Measurements from ENCODE around the gene FBP2.

Gene FBP2

GRCh38 chr9:94593459-94594345 is at the start of gene FBP2:
FBP2 (minus strand) TSS chr9:94593824; CDS start chr9:94593726, 98 bp downstream.
- no peak for DNase-seq

DNA sequence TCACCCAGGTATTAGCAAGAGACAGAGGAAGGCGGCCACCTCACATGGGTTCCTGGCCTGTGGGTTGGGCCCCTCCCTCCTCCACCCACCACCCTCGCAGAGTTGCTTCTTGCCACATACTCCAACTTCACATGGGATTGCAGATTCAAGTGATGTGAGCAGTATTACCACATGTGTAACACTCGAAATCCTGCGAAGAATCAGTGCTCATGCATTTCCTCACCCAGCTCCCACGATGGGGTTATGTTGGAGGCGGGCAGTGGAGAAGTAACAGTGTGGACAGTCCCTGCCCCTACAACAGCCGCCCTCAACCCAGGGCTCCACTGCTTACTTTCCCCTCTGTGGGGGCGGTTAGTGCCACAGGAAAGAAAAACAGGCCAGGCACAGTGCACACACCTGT is 49.6 kb upstream of the FBP2 start:
- DNase-seq = no peak

DNA sequence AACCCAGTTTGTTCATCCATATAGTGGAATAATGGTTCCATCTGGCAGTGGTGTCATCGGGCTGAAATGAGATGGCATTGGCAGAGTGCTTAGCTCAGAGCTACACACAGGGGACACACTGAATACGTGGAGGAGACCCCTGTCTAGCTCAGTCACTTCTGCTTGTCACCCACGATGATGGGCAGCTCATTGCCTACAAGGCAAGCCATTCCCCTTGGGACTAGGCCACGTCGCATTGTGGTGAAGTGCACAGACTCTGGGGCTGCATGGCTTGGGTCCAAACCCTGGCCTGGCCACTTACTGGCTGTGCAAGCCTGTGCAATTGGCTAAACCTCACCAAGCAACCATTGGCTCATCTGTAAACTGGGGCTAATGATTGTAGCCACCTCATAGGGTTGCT is 48.9 kb upstream of the FBP2 start:
- DNase-seq = no peak

DNA sequence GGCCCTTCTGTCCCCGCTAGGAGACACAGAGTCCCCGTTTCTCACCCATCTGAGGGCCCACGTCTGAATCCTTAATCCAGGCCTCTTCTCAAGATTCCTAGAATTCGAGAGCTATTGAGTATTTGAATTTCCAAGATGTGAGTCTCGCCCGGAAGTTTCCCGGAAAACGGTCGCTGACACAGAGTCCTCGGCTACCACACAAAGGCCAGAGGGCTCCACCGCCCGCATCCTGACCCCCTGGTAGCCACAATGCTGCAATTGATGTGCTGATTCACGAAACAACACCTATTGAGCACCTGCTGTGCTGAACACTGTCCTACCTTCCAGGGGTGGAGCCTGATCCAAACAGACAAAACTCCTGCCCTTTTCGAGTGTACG is 46.4 kb upstream of the FBP2 start:
- no peak for DNase-seq

- no peak for DNase-seq
Observed at GRCh38 chr9:94639061-94639998, 45.7 kb upstream of the FBP2 start, which contains the start of gene FBP1. FBP1 (minus strand) TSS chr9:94639518; CDS start chr9:94639310, 208 bp downstream.

GRCh38 chr9:94638335-94639060 is 44.9 kb upstream of the FBP2 start:
- DNase-seq = no peak

DNA sequence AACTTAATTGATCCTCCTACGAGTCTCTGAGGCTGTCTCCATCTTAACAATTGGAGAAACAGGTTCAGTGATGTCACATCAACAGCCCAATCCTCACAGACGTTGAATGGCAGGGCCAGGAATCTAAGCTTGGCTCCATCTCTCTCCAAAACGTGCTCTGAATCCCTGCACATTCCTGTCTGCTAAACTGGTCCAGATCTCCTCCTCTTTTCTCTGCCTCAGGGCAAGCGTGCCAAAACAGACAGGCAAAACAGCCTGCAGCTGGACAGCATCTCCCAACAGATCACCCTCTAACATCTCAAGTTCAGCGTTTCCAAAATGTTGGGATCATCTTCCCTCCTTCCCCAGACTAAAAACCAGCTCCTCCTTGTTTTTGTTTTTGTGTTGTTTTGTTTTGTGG is 39.1 kb upstream of the FBP2 start:
- DNase-seq = no peak

DNA sequence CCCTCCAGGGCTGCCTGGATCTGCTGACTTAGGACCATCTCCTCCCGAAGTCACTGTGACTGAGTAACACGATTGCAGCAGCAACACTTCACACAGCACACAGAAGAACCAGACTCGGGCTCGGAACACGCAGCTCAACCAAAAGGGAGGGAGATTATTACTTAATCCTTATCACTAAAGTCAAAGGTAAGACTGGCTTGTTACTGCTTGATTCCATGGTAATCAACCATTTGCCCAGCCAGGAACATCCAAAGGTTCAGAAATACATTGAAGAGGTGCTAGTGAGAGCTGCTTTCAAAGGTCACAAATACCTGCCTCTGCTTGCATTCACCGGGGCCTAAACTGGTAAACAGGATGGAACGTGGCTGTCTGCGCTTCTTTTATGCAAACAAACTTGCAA is 38.0 kb upstream of the FBP2 start:
- no peak for DNase-seq

DNA sequence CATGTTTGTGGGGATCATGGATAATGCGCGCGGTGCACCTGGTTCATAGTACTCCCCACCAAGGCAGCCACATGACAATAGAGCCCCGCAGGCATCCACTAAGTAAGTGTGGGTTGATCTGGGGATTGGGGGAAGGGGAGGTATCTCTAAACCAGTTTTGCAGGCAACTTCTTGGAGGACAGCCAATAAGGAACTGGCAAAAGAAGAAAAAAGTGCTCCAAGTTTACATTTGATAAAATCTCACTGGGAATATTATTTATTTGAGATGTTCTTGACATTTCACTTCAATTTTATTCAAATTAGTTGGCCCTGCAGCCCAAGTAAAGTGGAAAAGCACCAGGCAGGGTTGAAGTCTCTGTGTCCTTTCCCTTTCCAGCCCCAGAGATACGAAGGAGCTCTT is 37.2 kb upstream of the FBP2 start:
- DNase-seq = no peak

GRCh38 chr9:94630281-94630680 is 36.7 kb upstream of the FBP2 start:
- DNase-seq = no peak

DNA sequence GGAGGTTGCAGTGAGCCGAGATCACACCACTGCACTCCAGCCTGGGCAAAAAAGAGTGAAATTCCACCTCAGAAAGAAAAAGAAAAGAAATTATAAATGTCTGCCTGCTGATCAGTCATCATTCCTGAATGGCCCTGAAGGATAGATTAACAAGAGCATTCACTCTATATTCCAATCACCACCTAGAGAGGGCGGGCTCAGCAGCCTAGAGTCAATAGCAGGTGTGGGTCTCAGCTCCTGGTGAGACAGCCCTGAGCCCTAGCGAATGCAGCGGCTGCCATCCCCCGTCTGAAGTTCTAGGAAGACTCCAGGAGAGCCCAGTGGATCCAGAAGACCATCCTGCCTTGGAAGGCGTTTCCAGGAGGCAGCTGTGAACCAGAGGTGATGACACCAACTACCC is 33.7 kb upstream of the FBP2 start:
- no peak for DNase-seq

- DNase-seq = no peak
Observed at GRCh38 chr9:94625835-94626234, 32.2 kb upstream of the FBP2 start.

DNA sequence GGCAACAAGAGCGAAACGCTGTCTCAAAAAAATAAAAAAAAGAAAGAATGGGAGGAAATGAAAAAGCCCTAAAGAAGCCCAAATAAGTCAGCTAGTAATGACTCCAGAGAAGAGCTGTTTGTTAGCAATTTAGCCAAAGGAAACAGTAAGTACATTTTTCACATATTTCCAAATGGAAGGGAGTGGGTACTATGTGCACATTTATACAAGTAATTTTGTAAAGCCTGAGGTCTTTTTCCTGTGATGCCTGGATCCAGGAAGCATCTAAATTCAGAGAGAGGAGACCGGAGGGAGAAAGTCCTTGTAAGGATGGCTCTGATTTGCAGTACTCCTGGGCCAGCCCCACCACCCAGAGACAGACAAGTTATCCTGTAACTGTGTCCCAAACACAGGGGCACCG is 31.0 kb upstream of the FBP2 start:
- no peak for DNase-seq

- no peak for DNase-seq
Observed at GRCh38 chr9:94623253-94623652, 29.6 kb upstream of the FBP2 start.

- no peak for DNase-seq
Observed at GRCh38 chr9:94622087-94622800, 28.6 kb upstream of the FBP2 start.

DNA sequence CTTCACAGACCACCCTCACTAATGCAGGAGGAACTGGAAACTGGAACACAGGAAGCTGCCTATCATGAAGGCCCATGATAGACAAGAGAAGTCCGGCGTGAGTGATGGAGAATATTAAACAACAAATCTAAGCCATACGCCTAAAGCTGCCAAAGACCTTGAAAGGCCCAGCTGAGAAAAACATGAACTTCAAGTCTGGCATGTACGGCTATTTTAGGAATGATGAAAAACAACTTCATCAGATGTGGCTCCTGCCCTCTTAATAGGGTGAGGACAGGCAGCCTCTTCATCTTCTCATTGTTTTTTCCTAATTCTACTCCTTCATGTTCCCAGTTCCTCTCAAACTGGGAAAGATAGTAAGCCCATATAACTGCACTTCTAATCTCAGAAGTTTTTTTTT is 25.4 kb upstream of the FBP2 start:
- DNase-seq = no peak

DNA sequence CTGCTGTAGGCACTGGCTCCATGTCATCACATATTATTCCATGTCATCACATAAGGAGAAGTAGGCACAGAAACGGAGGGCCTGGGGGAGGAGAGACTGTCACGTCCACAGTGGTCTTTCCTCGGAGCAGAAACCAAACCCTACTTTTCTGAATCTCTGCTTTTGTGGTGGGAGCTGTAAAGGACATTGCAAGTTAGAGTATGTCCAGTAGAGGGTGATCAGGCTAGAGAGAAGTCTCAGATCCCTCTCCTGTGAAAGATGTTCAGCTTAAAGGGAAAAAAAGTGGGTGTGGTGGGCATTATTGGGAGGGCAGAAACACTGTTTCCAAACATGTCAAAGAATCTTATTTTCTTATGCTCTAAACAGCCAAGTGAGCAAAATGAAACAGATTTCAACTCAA is 19.4 kb upstream of the FBP2 start:
- no peak for DNase-seq

- DNase-seq = no peak
Observed at GRCh38 chr9:94612071-94612470, 18.4 kb upstream of the FBP2 start.

- no peak for DNase-seq
Observed at GRCh38 chr9:94611638-94612068, 18.0 kb upstream of the FBP2 start.

DNA sequence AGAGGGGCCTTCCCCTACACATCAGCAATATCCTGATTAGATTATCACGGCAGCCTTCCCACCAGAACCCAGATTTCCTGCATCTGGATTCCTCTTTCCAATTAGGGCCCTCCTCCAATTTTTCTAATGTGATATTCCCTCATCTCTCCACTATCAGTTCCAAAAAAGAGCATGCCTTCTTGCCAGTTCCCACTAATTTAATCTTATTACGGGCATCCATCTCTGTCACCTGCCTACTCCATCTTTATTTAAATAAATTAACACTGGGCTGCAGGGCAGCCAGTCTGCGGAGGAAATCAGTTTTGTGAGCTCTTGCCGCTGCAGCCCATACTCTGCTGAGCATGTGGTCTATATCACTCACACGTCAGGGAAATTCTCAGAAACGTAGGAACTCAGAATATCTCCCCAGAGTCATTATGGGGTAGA is 16.6 kb upstream of the FBP2 start:
- no peak for DNase-seq

GRCh38 chr9:94607423-94607691 is 13.7 kb upstream of the FBP2 start:
- DNase-seq = no peak

- DNase-seq = no peak
Observed at GRCh38 chr9:94606646-94607422, 13.2 kb upstream of the FBP2 start.
